A204.1 (cell line): ENCODE results near the gene ADSS1.

Experiments
- FAIRE-seq: peaks from 2 replicates; lab custom pipeline; 2012; peaks lifted over from hg19 to GRCh38; lab: Jason Lieb, UNC

Gene ADSS1

DNA sequence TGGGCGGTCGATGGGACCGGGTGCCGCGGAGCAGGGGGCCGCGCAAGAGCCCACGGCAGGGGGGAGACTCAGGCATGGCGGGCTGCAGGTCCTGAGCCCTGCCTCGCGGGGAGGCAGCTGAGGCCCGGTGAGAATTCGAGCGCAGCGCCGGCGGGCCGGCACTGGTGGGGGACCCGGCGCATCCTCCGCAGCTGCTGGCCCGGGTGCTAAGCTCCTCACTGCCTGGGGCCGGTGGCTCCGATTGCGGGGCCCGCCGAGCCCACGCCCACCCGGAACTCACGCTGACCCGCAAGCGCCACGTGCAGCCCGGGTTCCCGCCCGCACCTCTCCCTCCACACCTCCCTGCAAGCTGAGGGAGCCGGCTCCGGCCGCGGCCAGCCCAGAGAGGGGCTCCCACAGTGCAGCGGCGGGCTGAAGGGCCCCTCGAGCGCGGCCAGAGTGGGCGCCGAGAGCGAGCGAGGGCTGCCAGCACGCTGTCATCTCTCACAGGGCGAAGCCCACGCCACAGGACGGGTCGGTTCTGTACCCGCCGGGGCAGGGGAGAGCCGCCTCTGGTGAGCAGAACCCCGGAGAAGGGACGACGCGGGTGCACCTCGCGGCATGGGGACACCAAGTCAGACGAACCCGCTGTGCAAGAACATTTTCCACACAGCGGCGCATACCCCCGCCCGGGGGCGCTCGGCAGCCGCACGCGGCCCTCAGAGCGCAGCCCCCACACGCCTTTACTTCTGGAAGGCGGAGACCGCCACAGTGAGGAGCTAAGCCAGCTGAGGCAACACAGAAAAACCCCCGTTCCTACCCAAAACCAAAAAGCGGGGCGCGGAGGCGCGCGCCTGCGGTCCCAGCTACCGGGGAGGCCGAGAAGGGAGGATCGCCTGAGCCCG lies 27.8 kb downstream of the ADSS1 start:
- FAIRE-seq: no peak

DNA sequence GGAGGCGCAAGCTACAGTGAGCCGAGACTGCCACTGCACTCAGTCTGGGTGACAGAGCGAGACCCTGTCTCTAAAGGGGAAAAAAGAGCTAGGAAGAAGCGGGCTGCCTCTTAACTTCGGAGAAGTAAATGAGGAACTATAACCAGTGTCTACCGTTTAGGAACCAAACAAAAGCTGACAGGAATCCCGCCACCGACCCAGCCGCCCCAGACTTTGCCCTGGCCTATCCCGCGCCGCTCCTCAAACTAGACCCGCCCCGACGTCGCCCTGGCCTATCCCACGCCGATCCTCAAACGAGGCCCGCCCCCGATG lies 28.4 kb downstream of the ADSS1 start:
- FAIRE-seq: no peak

DNA sequence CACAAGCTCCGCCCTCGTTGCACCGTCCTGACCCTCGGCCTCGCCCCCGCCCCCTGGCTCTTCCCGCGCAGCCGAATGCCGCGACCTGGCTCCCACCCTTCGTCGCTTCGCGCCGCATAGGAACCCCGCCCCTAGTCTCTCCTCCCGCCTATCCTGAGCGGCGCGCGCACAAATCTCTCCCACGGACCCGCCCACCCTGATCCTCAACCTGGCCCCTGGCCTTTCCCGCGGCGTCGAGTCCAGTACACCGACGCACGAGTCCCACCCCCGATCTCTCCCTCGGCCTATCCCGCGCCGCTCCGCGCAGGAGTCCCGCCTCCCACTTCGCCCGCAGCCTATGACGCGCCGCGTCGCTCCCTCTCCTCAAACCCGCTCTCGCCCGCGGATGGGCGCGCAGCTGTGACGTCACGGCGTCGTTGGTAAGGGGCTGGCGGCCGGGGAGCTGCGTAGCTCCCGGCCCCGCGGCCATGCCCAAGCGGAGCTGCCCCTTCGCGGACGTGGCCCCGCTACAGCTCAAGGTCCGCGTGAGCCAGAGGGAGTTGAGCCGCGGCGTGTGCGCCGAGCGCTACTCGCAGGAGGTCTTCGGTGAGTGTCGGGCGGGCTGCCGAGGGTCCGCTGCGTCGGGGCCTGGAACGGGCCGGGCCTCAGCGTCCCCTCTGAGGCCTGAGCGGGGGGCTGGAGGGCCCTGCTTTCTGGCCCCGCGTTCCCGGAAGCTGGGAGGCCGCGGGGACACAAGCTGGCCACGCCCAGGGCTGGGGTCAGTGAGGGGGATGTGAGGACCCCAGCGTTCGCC lies 28.9 kb downstream of the ADSS1 start, which contains the start of gene SIVA1:
Gene SIVA1, plus strand, starts transcription at position 413 of the 793 bp plus-strand sequence. Its CDS starts 55 bp downstream, at position 468.
- peak; percentile 96 for FAIRE-seq

DNA sequence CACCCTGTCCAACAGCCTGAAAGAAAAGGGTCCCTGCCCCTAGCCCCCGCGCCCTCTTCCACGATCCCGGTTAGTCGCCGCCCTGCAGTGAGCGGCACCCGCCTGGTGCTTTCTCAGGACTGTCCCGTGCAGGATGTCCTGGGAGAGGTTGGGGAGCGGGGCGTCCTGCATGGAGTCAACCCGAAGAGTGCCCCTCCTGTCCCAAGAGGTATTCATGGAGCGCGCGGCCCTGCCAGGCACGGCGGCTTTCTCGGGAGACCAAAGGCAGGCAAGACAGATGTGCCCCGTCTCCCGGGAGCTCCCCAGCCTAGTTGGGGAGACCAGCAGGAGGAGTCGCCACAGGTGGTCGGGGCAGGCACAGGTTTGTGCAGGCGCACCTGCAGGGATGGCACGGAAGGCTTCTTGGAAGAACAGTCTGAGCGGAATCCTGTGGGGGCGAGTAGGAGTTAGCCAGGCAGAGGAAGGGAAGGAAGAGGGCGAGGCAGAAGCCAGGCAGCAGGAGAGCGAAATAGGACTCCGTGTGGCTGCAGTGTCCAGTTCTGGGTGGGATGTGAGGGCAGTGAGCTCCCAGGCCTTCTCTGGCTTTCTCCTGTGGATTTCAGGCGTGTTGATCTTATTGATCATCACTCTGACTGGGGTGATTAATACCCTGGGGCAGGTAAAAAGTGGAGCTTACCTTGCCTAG lies 29.6 kb downstream of the ADSS1 start:
- no peak for FAIRE-seq

DNA sequence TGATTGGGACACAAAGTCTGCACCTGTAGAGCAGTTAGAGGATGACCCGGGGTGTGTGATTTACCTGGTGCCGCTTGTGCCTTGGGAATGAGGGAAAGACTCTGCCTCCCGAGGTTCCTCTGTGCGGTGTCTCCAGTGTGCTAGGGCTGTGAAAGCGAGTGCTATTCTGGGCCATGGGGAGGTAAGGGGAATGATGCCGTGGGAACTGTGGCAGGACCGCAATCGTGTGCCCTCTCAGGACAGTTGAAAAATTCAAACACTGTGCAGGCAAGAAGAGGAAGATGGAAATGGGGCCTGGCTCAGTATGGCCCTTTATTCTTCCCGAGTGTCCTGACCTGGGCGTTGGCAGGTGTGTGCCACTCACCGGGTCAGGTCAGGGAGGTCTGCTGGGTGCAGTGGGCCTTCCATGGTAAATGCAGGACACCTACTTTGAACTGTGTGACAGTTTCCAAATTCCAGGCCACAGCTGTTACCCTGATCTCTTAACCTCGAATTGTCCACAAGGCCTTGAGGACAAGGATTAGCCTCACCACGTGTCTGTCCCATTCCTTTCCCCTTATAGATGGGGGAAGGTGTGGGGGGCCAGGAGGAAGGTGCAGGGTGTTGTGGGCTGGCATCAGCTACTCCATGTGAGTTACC lies 30.3 kb downstream of the ADSS1 start:
- no peak for FAIRE-seq

DNA sequence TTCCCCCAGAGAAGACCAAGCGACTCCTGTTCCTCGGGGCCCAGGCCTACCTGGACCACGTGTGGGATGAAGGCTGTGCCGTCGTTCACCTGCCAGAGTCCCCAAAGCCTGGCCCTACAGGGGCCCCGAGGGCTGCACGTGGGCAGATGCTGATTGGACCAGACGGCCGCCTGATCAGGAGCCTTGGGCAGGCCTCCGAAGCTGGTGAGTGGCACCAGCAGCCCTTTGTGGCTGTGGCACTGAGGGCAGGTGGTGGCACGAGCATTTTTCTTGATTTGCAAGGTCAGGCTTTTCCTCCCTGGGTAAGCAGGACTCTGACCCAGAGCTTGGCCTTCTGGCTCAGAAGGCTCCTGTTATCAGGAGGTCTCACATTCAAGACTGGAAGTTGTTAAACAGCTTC lies 31.6 kb downstream of the ADSS1 start:
- FAIRE-seq: no peak

DNA sequence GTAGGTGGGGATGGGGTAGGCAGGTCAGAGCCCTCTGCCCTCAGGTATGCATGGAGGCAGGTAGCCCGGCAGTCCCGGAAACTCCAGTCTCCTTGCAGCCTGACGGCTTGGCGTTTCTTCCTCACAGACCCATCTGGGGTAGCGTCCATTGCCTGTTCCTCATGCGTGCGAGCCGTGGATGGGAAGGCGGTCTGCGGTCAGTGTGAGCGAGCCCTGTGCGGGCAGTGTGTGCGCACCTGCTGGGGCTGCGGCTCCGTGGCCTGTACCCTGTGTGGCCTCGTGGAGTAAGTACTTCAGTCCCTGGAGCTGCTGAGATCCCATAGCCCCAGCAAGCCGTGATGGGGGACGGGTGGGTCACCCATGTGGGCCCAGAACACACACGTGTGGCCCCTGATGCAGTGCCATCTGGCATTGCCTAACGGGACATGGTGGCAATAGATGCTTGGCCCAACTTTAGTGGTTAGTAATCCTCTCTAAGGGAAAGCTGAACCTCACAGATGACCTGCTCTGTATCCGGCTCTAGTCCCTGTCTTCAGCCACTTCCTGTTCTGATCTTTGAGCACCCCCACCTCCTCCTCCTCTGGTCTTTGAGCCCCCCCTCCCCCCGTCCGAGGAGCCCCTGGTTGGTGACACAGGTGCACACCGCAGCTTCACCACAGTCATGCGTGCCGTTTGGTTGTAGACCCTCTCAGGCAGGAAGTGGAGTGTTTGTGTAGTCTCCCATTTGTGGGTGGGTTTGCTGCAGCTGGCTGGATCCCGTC lies 32.6 kb downstream of the ADSS1 start:
- no peak for FAIRE-seq

DNA sequence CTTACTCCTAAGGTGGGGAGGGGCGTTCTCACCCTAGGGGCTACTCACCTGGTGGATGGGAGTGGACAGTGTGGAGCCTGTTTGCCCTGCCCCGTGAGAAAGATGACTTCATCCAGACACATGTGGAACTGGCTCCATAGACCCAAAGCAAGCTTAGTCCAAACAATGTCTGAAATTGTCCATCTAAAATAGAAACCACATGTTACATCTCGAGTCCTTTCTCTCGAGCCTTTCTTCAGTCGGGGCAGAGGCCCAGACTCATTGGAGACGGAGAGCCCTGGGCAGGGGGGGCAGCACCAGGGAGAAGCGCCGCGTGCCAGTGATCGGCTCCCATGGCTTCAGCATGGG lies 33.2 kb downstream of the ADSS1 start:
- FAIRE-seq: no peak

DNA sequence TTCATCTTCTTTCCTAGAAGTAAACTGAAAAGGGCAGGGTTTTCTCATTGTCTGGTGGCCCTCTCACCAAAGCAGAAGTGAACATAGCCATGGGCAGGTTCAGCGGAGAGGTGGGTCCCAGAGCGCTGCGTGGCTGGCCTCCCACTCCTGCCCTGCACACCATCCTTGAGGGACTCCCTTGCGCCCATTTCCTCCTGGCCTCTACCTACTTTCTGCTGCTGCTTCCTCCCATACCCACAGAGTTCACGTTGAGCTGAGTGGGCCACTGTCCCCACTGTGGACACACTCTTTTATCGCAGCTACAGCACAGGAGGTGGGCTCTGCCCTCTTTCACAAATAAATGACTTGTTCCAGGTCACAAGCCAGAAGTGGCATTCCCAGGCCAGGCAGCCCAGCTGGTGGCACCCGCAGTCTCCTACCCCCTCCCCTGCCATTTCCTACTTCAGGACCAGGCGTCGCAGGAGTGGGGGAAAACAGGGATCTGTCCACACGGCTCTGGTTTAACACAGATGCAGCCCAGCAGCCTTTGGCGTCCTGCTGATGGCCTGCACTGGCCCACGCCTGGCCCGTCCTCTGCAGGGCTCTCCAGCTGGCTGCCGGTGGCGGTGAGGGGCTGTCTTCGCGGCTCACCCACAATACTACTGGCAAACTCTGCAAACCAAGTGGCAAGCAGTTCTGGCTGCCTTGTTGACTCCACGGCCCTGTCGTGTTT lies 33.8 kb downstream of the ADSS1 start:
- FAIRE-seq: no peak

DNA sequence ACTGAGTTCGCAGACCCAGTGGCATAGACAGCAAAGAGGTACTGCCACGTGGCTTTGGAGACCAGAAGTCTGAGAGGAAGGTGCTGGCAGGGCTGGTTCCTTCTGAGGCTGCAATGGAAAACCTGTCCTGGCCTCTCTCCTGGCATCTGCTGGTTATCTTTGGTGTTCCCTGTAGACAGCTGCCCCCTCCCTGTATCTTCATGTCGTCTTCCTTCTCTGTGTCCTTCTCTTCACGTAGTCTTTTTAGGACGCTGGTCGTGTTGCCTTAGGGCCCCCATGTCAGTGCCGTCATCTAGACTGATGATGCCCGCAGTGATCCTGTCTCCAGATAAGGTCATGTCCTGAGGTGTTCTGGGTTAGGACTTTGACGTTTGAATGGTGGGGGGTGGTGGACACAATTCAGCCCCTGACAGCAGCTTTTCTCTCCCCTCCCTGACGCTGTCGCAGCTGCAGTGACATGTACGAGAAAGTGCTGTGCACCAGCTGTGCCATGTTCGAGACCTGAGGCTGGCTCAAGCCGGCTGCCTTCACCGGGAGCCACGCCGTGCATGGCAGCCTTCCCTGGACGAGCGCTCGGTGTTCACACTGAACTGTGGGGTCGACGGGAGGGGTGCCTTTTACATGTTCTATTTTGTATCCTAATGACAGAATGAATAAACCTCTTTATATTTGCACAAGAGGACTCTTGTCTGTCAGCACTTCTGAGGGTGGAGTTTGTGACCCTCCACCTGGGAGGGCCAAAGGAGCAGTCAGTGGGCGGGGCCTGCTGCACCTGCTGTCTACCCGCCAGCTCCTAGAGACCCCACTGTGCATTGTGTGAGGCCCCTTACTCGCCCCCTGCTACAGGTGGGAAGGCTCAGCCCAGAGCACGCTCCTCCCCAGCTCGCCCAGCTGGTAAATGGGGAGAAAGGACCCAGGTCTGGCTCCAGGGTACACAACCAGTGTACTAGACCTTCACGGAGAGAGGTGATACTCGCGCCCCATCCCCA lies 35.2 kb downstream of the ADSS1 start:
- no peak for FAIRE-seq

DNA sequence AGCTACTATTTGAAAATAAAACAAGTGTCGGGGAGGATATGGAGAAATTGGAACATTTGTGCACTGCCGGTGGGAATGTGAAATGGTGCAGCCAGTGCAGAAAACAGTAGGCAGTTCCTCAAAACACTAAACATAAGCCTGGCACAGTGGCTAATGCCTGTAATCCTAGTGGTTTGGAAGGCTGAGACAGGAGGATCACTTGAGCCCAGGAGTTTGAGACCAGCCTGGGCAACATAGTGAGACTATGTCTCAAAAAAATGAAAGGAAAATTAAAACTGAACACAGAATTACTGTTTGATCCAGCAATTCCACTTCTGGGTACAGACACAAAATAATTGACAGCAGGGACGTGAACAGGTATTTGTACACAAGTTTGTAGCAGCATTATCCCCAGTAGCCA lies 41.5 kb downstream of the ADSS1 start:
- no peak for FAIRE-seq

DNA sequence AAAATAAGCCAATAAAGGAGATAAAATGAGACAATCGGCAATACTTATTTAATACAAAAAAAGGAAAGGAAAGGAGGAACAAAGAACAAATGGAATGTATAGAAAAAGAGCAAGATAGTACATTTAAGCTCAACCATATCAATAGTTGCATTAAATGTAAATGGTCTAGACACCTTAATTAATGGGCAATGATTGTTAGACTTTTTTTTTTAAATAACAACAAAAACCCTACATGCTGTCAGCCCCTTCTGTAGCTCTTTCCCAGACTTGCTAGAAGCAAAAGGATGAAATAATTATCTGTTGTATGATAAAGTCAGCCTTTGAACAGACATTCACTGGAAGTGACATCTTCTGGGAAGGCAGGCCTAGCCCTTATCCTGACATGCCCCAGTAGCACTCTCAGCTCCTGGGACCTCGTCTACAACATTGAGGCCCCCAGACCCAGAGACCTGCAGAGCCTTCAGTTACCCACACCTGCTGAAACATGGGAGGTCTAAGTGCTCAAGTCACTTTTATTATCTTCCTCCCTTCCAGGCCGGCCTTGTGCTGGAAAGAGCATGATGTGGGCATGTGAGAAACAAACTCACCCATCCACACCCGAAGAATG lies 42.3 kb downstream of the ADSS1 start:
- FAIRE-seq: no peak

DNA sequence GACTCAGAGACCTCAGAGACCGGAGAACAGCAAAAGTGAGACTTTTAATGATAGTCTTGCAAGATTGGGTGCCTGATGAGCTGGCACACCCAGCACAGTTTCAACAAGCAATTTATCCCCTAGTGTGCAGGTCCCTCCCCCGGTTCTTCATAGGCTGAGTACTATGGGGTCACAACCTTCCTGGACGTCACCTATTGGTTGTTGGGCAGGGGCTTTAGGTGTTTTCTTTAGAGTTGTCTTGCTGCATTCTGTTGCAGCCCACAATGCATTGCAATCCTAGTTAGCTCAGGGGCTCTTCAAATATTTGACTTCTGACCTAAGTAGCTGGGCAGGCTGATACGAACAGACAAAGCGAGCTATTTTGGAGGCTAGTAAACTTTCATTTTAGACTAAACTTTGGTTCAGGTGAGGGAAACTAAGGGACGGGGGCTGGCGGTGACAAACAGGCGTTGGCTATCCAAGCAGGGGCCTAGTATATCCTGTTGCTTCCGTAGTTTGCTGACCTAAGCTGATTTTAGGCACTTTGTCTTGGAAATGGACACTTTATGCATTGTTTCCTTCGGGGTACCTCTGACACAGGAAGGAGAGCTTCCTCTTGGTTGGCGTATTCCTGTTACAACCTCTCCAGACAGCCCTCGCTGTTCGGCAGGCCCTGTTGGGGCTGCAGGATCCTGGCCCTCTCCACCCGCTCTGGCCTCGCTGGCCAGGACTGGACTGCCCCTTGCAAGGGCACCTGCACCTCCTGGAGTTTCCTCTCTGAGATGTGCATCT lies 43.0 kb downstream of the ADSS1 start:
- no peak for FAIRE-seq

DNA sequence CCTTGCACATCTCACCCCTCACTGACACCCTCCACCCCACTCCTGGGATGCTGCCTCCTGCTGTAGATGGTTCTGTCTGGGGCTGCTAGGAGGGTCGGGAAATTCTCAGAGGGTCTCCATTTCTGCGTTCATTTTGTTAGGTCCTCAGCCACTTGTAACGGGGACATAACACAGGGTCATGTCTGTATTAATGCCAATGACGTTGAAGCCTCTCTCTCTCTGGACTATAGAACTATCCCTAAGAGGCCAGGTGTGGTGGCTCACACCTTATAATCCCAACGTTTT lies 43.5 kb downstream of the ADSS1 start:
- FAIRE-seq: no peak

DNA sequence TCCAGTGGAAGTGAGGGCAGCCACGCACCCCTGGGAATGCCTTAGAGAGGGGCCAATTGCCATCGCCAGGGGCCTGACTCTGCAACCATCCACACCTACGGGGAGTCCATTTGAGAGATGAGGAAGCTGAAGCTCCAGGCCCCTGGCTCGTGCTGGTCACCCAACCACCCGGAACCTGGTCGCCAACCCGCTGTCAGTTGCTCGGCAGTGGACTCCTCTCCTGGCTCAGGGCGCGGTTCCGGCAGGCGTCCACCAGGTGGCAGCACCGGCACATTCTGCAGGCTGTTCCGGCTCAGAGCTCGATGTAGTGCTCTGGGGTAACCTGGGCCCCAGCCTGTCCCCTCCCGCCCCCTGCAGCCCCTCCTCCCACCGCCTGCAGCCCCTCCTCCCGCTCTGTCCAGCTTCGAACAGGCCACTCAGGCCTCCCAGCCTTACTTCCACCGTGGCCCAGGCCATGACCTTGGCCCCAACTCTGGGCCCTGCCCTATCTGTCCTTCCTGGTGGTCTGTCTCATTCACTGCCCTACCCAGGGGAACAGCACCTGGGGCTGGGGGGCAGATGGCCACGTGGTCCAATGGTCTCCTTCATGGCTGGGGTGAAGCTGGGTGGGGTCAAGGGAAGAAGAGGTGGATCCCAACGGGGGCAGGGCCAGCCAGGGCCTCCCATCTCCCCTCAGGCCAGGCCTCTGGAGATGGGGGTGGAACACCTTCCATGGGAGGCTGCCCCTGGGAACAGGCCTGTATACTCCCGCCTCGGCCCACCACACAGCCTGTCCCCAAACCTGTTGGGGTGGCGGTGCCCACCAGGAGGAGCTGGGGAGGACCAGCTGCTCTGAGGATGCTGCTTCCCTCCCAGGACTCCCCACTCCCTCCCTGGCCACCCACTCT lies 44.7 kb downstream of the ADSS1 start:
- FAIRE-seq: no peak

DNA sequence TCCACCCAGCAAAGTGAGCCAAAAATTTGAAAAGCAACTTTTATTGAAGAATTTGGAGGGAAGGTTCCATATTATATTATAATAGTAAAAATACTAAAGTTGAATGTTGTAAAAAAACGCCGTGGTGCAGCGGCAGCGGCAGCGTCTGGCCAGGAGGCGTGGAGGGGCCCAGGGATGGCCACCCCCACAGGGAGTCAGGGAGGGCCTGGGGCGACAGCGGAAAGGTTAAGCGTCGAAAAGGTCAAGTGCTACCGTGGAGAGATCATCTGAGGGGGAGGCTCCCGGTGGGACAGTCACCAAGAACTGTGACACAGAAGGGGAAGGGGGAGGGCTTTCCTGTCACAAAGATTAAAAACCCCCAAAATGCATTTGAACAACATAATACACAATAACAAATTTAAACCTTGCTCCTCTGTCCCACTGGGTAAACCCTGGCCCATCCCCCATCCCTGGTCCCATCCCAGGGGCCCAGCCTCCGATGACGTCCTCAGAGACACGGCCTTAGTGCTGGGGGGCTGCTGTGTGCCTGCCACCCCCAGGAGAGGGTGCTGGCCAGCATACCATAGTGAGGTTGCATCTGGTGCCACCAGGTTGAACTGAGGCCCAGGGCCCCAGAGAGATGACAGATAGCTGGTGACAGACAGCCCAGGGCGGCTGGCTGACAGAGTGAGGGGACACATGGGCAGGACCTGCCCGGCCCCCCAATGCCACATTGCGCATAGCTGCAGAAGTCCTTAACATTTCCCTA lies 45.5 kb downstream of the ADSS1 start:
- FAIRE-seq: no peak

DNA sequence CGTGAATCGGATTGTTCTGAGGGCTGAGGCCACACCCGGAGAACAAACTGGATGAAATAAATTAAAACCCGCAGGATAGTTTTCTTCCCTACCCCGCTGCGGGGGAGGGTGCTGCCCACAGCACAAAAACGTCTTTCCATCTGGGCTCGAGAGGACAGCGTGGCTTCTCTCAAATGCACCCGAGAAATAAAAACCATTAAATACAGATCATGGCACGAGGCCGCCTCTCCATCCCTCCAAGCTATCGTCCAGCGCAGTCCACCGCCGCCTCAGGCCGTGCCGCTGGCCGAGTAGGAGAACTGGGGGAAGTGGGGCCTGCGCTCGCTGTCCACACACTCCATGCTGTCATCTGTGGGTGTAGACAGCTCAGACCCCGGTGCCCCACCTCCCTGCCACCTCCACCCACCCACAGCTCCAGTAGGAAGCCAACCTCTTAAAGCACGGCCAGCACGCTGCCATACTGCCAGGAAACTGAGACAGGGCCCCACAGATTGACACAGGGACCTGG lies 46.1 kb downstream of the ADSS1 start:
- FAIRE-seq: no peak
